Right lobe of liver (tissue), 6 donors: Measurements from ENCODE around the gene PDXDC1. TPM values are rescaled to one million over a fixed set of nuclear protein-coding genes. Genes with fewer than 3 reads are reported as not detected.

Source experiments
- ATAC-seq, 4 donors: fragments of 200-7000 bp; cut with Tn5 transposase; one replicate each; pipeline ENCODE4 v1.9.1; 2020; ENCODE audit warnings: mild to moderate bottlenecking in 4 of 4, moderate library complexity in 4 of 4
- DNase-seq, 3 donors: peaks; one replicate each; pipeline ENCODE4 v3.0.0-alpha.2; 2020
- H3K27ac ChIP-seq, 3 donors: fragments of 200-600 bp; one replicate each; pipeline ENCODE4 v1.8.0; 2022
- H3K27me3 ChIP-seq, 2 donors: fragments of 200-600 bp; one replicate each; pipeline ENCODE4 v1.8.0; 2022
- H3K36me3 ChIP-seq, 4 donors: fragments of 200-600 bp; sonication (generic) in 1 of 4; one replicate each; pipeline versions ENCODE4 v1.5.1 to v1.8.0; 2017 to 2022; ENCODE audit warnings: control low read depth in 1 of 4
- H3K4me1 ChIP-seq, 4 donors: fragments of 200-600 bp; sonication (generic) in 1 of 4; one replicate each; pipeline versions ENCODE4 v1.5.1 to v1.8.0; 2017 to 2022; ENCODE audit warnings: control low read depth in 1 of 4
- H3K4me3 ChIP-seq, 3 donors: fragments of 200-600 bp; one replicate each; pipeline ENCODE4 v1.8.0; 2022
- H3K9me3 ChIP-seq, 4 donors: fragments of 200-600 bp; sonication (generic) in 1 of 4; one replicate each; pipeline versions ENCODE4 v1.5.1 to v1.8.0; 2017 to 2022; ENCODE audit warnings: control low read depth in 1 of 4
- CTCF ChIP-seq, 4 donors: fragments of 200-600 bp in 3 of 4; fragments of 450-650 bp in 1 of 4; IDR thresholded peaks; one replicate each; pipeline versions ENCODE4 v1.5.1 to v1.8.0; 2016 to 2022; ENCODE audit warnings: antibody characterized with exemption in 4 of 4, mild to moderate bottlenecking in 2 of 4
- POLR2A ChIP-seq: fragments of 450-650 bp; IDR thresholded peaks from one replicate; pipeline ENCODE4 v1.6.1; 2017; ENCODE audit warnings: antibody characterized with exemption, mild to moderate bottlenecking
- WGBS: methylation state at CpG from one replicate; pipeline ENCODE4 v1.1.6; 2018; ENCODE audit warnings: low coverage, low lambda C conversion rate; ENCODE audit not compliant: insufficient coverage; ENCODE audit errors: missing lambda C conversion rate; 5-methylcytosine and 5-hydroxymethylcytosine counted together
- intact Hi-C, 2 donors: fragments of 100-400 bp; cut with DNase I; formaldehyde crosslinking; loops; one replicate each; pipeline versions ENCODE4 v1.11.2 to v1.14.1; 2022
- total RNA-seq, 6 experiments: library from RNA; depleted of rRNA in 2 of 6; stranded (reverse); fragments of >200 nt in 2 of 6; fragmentation: NEBNext Ultra II Directional in 3 of 6; extraction: Animal tissue kit (Norgen Biotek cat#: 25700) in 3 of 6; gene quantifications; one replicate each; pipeline versions ENCODE4 v1.1.0 to v1.2.4, GENCODE V29; 2016 to 2023
- donor health status: DM: no; HTN: yes; CAD: no.
- donor health status: DM: no; HTN: no; CAD: no.
- donor health status: DM: no; HTN: no; CAD: no.
- donor health status: DM: no; HTN: yes; CAD: no.
- donor health status: DM: no; HTN: yes; CAD: no.

PDXDC1 gene
- total RNA-seq, 6 experiments from 2014 or later, result 78.8 to 144 (median 111) TPM

GRCh38 chr16:15037003-15037402 lies 62.2 kb downstream of the PDXDC1 start:
- H3K4me1 ChIP-seq, result peaks cover 0 to 20% (median 7%) of the 10 kb centered on the region in 4 donors
- no peak overlapping the region for H3K27ac ChIP-seq
- peaks cover 13 to 87% (median 49%) of the 10 kb centered on the region in 4 donors for H3K36me3 ChIP-seq
- no peak overlapping the region for H3K4me3 ChIP-seq
- H3K9me3 ChIP-seq, result no peaks in the 10 kb centered on the region
- intact Hi-C loops, result no loop called here
- H3K27me3 ChIP-seq, result no peaks in the 10 kb centered on the region
- TF ChIP-seq CTCF (IDR thresholded peaks at IDR 0.05) (no peak), POLR2A (no peak)
- DNase-seq (no peak), ATAC-seq (no peak)
- 93% methylated on average over 9 of the region's 10 CpGs for WGBS

- DNase-seq, result no peak
- H3K27me3 ChIP-seq, result no peaks in the 10 kb centered on the region
- intact Hi-C loops, result no loop called here
- no peaks in the 10 kb centered on the region for H3K9me3 ChIP-seq
- no peak overlapping the region for H3K27ac ChIP-seq
- H3K36me3 ChIP-seq, result peaks cover 13 to 79% (median 43%) of the 10 kb centered on the region in 4 donors
- H3K4me3 ChIP-seq, result no peak overlapping the region
- 88% methylated on average over 4 of the region's 4 CpGs for WGBS
- TF ChIP-seq CTCF (IDR thresholded peaks at IDR 0.05) (no peak), POLR2A (no peak)
- ATAC-seq, result no peak
- peaks cover 0 to 23% (median 5%) of the 10 kb centered on the region in 4 donors for H3K4me1 ChIP-seq
Observed at GRCh38 chr16:15037745-15038144, 62.9 kb downstream of the PDXDC1 start.

GRCh38 chr16:15038689-15039088 lies 63.9 kb downstream of the PDXDC1 start:
- peaks cover 0 to 15% (median 2%) of the 10 kb centered on the region in 4 donors for H3K4me1 ChIP-seq
- 81% methylated on average over 9 of the region's 9 CpGs for WGBS
- H3K36me3 ChIP-seq, result peaks cover 11 to 71% (median 37%) of the 10 kb centered on the region in 4 donors
- intact Hi-C loops, result no loop called here
- no peaks in the 10 kb centered on the region for H3K9me3 ChIP-seq
- H3K27ac ChIP-seq, result no peak overlapping the region
- no peaks in the 10 kb centered on the region for H3K27me3 ChIP-seq
- no peak for ATAC-seq
- TF ChIP-seq POLR2A, result no peak
- TF ChIP-seq CTCF (IDR thresholded peaks at IDR 0.05), result no peak
- DNase-seq, result no peak
- no peak overlapping the region for H3K4me3 ChIP-seq

GRCh38 chr16:15041271-15042004 lies 66.6 kb downstream of the PDXDC1 start:
- Histone ChIP-seq H3K27me3 (no peaks in the 10 kb centered on the region), H3K27ac (peak overlapping the region in 2 of 3 donors; percentile 9 to 57), H3K36me3 (peaks cover 0 to 44% (median 18%) of the 10 kb centered on the region in 4 donors), H3K9me3 (no peaks in the 10 kb centered on the region), H3K4me3 (no peak overlapping the region), H3K4me1 (peaks cover 0 to 15% (median 6%) of the 10 kb centered on the region in 4 donors)
- ATAC-seq (peak; percentile 87 to 99 (median 97)), DNase-seq (peak; percentile 88 to 90 (median 89))
- no peak for TF ChIP-seq POLR2A
- peak in 3 of 4 donors; percentile 25 to 38 (median 31) for TF ChIP-seq CTCF (IDR thresholded peaks at IDR 0.05)
- 17% methylated on average over 5 of the region's 16 CpGs for WGBS
- intact Hi-C loops, result no loop called here
